Muscle of back (tissue), 11 donors: ENCODE data around the gene ACAP3. TPM values are rescaled to one million over a fixed set of nuclear protein-coding genes. Genes with fewer than 3 reads are reported as not detected.

ENCODE experiments used
- DNase-seq, 3 donors: peaks; one replicate each; pipeline versions ENCODE4 v3.0.0 to v3.0.0-alpha.2; 2013
- polyA plus RNA-seq, 10 donors: library from polyadenylated mRNA; unstranded; fragments of 120-200 nt; gene quantifications; one replicate each; pipeline ENCODE4 v1.2.1, GENCODE V29; 2013; ENCODE audit not compliant: insufficient read length in 10 of 10

Gene ACAP3
- polyA plus RNA-seq, 10 donors: 23.6 to 57.8 (median 40.0) TPM

DNA sequence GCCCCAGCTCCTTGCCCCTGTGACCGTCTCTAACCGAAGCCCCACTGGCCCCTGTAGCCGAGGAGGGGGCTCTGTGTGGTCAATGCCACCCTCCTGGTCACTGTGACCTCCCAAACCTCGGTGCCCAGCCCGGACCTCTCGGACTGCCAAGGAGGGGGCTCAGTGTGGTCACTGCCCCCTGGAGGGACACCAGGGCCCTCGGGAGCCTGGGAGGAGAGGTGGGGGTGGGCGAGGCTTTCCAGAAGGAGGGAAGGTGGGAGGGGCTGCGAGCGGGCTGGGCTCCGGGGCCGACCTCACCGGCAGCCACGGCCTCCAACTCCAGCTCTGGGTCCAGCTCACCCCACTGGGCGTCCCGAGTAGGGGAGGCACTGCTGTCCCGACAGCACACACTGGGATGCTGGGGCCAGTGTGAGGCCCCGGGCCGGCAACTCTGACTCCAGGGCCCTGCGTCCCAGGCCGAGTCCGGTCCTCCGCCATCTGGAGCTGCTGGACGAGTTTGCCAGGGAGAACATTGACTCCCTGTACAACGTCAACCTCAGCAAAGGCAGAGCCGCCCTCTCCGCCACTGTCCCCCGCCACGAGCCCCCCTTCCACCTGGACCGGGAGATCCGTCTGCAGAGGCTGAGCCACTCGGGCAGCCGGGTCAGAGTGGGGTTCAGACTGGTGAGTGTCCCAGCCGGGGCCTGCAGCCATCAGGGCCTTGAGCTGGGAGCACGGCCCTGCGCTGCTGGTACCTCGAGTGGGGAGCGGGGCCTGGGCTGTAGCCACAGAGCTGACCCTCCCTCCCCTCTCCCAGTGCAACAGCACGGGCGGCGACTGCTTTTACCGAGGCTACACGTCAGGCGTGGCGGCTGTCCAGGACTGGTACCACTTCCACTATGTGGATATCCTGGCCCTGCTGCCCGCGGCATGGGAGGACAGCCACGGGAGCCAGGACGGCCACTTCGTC is 21.1 kb downstream of the ACAP3 start:
- DNase-seq: no peak

DNA sequence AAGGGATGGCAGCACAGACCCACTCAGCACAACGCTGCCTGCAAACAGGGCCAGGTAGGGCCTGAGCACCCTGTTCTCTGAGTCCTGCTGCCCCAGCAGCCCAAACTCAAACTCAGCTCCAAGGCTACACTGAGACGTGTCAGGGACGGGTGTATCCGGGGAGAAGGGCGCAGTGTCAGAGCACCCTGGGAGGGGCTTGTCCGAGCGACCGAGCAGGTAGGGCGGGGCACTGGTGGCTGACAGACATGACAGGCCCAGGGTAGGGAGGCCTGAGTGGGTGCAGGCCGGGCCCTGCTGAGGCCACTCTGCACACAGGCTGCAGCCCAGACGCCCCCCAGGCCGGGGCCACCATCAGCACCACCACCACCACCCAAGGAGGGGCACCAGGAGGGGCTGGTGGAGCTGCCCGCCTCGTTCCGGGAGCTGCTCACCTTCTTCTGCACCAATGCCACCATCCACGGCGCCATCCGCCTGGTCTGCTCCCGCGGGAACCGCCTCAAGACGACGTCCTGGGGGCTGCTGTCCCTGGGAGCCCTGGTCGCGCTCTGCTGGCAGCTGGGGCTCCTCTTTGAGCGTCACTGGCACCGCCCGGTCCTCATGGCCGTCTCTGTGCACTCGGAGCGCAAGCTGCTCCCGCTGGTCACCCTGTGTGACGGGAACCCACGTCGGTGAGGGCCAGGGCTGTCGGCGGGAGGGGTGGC is 22.0 kb downstream of the ACAP3 start:
- DNase-seq: no peak

DNA sequence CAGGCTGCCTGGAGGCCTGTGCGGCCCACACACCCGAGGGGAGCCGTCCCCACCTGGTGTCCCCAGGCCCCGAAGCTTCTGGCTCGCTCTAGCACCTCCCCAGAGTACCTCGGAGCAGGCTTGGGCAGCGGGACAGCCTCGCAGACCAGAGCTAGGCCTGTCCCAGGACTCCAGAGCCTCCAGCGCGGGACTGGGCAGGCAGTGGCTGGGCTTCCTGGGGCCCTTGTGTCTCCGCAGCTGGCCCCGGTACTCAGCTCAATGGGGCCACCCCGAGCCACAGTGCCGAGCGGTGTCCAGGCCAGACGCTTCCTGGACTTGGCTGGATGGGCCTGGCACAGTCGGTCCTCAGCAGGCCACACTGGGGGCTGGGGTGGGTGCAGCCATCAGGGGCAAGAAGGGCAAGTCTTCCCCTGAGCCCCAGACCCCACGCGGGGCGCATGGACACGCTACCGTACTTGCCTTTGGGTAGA is 22.6 kb downstream of the ACAP3 start:
- no peak for DNase-seq

DNA sequence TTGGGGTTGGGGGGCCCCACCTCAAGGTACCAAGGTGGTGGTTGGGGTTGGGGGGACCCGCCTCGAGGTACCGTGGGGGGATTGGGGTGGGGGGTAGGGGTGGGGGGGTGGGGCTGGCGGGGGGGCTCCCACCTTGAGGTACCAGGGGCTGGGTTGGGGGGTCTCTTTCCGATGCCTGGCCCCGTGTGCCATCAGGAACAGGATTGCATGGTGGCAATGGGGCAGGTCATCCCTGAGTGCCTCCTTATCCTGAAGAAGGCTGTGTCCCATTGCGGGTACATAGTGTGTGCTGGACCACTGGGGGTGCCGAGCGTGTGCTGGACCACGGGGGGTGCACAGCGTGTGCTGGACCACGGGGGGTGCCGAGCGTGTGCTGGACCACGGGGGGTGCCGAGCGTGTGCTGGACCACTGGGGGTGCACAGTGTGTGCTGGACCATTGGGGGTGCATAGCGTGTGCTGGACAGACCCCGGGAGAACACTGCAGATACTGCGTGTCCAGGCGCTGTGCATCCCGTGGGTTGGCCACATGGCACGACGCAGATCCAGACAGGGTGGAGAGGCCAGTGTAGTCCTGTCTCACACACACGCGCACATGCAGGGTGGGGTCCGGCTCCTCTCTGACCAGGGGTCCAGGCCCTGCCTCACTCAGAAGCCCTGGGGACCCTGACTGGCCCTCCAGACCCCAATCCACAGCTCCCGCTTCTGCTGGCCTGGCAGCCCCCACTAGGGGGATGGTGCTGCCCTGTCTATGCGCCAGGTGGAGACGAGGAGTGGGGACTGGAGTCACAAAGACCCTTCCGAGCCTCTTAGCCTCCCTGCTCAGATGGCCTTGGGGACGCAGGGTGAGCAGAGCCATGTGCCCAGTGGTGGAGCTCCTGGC is 23.3 kb downstream of the ACAP3 start:
- DNase-seq: no peak

DNA sequence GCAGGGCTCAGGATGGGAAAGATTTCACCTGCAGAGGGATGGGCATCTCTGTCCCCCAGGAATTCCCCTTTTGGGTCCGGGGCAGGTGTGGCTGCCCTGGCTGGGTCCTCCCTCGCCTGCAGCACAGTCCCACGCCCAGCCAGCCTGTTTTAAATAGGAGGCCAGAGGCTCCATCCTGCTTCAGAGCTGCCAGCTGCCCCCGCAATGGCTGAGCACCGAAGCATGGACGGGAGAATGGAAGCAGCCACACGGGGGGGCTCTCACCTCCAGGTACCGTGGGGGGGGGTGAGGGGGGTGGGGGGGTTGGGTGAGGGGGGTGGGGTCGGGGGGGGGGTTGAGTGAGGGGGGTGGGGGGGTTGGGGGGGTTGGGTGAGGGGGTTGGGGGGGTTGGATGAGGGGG is 23.9 kb downstream of the ACAP3 start:
- DNase-seq: no peak

DNA sequence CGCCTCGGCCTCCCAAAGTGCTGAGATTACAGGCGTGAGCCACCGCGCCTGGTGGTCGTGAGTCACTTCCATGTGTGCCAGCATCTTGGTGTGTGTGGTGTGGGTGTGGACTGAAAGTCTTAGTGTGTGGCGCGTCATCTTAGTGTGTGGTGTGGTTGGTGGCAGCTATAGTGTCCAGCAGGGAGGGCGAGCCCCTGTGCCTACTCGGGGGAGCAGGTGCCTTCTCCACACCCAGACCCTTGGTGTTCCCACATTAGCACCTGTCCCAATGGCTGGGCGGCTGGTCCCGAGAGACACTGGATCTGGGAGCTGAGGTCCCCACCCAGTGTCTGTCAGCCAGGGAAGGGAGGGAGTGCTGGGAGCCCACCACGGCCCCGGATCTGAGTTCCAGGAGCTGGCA is 24.7 kb downstream of the ACAP3 start:
- no peak for DNase-seq

DNA sequence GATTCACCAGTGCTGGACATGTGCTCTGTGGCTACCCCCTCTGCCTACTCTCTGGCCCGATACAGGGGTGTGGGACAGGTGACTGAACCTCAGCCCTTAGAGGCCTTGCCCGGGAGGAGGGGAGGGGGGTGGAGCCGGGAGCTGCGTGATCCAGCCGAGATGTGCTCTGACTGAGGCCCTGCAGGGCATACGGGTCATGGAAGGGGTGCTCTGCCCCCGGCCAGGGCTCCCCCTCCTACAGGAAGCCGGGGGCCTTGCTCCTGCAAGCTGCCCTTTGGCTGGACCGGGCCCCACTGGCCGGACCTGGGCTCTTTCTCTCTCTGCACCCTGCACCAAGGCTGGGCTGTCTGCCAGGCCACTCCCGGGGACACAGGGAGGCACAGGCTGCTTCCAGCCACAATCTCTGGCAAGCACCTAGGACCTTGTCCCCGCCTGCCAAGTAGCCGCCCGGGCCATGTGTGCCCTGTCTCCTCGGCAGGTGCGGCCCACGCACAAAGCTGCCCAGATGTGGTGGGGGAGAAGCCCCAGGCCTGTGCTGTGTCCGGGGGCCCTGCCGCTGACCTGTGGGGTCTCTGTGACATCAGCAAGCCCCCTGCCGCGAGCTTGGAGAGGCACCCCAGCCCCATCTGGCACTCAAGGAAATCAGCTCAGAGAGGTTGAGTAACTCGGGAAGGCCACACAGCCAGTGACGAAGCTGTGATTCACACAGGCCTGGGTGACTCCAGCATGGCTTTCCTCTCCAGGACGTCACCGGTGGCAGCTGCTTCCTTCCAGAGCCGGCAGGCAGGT is 26.0 kb downstream of the ACAP3 start:
- no peak for DNase-seq

DNA sequence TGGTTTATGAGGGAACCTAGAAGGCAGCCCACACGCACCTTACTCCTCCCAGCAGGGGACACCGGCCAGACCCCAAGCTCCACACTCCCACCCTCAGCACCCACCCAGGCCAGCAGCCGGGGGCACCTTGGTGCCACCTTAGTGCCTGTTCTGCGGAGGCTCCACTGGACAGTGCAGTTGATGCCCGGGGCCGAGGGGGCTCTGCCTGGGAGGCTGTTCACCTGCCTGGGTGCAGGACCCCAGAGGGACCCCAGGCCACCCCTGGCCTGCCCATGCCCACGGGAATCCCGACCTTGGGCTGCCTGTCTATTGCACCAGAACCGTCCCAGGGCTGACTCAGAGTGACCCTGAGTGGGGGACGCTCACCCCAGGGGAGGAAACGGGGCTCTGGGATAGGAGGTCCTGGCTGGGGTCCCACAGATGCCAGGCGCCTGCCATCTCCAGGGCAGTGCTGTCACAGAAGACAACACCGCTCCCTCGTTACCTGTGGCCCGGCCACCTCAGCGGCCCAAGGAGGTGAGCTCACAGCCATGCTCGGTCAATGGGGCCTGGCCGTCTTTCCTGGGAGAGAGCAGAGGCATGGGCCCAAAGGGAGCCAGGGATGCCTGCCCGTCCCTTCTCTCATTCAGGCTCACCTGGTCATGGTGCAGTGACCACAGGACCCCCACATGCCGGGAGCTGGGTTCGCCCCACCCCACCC is 26.8 kb downstream of the ACAP3 start:
- no peak for DNase-seq

DNA sequence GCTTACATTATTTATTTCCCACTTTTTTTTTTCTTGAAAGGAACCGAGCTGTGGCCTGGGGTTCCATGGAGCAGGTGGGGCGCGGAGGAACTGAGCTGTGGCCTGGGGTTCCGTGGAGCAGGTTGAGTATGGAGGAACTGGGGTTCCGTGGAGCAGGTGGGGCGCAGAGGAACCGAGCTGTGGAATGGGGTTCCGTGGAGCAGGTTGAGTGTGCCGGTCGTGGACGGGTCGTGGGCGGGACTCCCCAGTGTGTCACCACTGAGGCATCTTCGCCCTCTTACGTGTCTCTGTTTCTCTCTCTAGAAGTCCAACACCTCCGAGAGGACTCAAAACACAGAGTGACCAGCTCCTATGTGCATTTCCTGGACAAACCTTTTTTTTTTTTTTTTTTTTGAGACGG is 28.7 kb downstream of the ACAP3 start:
- DNase-seq: no peak

DNA sequence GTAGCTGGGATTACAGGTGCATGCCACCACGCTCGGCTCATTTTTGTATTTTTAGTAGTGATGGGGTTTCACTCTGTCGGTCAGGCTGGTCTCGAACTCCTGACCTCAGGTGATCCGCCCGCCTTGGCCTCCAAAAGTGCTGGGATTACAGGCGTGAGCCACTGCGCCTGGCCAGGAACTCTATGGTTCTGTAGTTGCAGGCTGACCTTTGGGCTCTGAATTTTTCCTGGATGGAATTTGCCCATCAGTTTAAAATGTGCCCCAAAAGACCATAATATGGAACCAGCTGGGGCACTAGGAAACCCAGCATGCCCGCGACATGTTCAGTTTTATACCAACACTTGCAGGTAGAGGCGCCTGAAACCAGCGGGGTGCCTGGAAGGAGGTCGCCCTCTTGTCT is 29.1 kb downstream of the ACAP3 start:
- no peak for DNase-seq

DNA sequence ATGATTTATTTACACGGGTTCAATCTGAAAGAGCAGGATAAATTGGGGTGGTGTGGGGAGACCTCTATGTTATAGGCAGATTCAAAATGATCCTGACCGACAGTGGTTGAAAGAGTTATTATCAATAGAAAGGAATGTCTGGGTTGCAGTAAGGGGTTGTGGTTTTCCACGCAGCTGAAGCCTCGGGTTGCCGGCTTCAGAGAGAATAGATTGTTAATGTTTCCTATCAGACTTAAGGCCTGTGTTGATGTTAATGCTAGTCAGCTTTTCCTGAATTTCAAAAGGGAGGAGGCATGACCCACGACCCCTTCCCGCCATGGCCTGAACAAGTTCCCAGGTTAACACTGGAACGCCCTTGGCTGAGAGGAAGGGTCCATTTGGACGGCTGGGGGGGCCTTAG is 31.9 kb downstream of the ACAP3 start:
- DNase-seq: no peak

DNA sequence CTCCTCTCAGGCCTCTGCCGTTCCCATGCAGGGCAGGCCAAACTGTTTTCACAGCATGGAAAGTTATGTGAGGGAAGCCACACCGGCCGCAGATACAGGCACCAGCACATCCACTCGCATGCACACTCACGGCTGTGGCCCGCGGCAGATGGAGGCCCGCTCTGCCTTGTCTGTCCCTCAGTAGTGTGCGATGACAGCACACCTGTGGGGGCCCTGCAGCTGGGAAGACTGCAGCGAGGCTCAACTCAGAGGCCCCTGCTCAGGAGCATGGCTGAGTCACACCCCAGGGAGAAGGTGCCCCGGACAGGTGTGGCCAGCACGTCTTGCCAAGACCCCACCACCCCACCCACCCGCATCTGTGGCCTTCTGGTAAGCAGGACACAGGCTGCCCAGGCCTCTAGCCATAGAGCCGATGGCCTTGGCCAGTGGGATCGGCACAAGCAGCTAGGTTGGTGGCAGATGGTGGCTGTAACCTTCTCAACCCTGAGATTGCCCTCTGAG is 32.7 kb downstream of the ACAP3 start:
- no peak for DNase-seq

DNA sequence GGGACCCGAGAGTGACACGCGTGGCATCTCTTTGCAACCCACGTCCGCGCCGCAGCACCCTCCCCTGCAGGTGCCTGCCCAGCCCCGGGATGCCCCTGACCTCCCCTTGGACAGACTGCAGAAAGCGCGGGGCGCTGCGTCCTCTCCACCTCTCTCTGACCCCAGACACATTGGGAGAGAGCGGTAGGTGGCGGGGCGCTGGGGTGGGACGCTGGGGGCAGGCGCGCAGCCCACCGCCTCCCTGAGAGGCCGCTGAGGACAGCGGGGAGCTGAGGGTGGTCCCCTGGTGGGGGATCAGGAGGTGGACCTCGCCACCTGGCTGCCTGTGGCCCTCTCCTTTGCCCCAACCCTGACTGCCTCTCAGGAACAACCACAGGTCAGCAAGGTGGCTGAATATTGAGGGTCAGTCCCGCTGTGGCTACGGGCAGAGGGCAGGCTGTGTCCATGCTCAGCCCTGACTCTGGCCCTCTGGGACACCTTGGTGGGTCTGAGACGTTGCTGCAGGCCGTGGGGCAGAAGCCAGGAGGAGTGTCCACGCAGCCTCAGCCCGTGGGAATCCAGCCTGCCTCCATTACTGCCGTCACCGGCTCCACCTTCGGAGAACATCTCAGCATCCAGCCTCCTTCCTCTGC is 33.3 kb downstream of the ACAP3 start:
- peak in 1 of 3 donors; percentile 33 for DNase-seq

DNA sequence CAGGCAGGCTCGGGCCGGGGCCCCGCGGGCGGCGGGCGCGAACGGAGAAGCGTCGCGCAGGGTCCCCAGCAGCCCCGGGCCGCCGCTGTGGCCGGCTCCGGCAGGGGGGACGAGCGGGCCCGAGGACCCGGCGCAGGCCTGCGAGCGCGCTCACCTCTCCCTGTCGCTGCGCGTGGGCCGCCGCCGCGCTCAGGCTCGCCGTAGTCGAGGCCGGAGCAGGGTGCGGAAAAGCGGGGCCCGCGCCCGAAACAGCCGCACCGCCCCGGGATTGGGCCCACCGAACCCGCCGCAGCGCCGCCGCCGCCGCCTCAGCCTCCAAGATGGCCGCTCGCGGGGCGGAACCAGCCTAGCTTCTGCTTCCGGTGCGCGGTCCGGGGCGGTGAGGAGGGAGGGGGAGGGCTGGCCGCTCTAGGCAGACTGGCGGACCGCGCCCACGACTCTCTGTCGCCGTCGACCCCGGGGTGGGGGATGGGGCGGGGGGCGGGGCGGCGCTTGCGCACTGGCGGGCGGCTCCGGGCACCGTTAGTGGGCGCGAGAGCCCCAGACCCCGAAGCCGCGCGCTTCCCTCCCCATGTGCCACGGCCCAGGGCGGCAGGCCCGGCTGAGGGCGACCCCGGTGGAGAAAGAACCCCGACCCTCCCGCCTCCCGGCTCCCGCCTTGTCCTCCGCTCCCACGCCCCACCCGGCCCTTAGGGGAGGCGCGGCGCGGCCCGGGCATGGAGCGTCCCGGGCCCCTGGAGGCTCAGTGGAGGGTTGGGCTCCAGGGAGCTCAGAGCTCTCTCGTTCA is 34.0 kb downstream of the ACAP3 start, which contains the start of gene UBE2J2:
UBE2J2 (minus strand) TSS at position 343 of the 787 bp plus-strand sequence. CDS start 5,862 bp downstream, outside the sequence.
- DNase-seq: peak; percentile 91 to 96 (median 93)

DNA sequence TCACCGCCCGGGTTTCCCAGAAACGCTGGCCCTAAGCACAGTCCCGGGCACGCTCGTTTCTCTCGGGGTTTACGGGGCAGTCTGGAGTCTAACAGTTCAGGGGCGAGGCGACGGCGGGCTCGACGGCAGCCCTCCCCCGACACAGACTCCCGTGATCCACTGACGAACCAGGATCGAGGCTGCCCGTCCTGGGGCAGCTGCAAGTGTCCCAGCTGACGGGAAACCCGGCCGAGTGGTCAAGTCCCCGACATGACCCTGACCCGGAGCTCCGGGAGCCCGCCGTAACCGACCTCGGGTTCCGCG is 34.6 kb downstream of the ACAP3 start:
- peak in 1 of 3 donors; percentile 35 for DNase-seq

DNA sequence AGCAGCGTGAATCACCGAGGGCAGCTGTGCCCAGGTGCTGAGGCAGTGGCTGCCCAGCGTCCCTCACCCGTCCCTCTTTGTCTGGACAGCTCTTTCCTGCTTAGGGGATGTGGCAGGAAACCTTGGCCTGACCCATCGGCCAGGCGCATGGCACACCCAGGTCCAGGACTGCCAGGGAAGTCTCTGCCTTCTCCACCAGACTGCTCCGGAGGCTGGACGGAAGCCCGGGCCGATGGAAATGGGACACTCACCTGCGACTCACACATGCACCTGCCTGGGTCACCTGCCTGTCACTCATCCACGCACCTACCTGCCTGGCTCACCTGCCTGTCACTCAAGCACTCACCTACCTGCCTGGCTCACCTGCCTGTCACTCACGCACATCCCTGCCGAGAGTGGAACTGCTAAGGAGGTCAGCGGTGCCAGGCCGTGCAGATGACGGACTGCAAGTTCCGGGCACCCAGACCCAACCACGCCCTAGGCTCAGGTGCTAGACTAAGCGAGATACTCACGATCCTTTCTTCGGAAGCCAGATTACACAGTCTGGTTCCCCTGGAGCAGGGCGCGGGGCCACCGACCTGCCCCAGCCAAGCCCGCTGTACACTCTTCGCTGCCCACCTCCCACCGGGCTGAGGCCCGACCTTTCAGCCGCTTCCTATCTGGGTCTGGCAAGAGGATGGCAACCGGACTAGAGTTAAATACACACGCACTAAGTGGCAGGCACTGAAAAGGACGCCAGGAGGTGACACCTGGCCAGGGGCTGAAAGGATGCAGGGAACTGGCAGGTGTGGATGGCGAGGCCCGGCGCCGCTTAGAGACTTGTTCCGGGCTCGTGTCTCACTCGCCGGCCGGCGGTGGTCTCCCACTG is 35.2 kb downstream of the ACAP3 start:
- DNase-seq: no peak

DNA sequence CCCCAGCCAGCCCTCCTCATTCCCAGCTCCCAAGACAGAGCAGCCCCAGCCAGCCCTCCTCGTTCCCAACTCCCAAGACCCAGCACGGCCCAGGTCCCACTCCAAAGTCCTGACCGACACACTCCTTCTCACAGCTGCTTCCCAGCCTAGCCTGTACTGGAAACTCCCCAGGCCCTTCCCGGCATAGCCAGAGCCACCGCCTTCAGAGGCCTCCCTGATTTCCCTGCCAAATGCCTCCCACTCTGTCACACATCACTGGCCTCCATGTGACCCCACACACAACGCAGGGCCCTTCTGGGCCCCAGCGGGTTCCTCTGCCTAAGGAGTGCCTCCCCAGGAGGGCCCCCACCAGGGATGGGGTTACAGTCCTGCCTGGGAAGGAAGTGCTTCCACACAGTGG is 36.9 kb downstream of the ACAP3 start:
- no peak for DNase-seq

DNA sequence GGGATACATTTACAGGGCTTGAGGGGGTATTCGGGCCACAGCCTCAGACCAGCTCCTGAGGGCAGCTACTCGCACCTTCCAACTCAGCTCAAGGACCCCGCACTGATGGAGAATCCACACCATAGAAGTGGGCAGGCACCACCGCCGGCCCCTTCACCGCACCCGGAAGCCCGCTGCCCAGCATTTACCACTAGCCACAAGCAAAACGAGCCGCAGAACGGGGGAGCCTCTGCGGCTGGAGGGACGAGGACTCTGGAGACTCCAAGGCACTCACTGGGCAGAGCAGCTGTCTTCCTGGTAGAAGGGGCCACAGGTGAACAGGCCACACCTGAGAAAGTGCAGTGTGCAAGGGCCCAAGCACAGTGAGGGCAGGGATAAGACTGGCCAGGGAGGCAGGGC is 39.4 kb downstream of the ACAP3 start:
- no peak for DNase-seq
